ENCODE measurements around the gene FGFBP2.

The FGFBP2 gene

DNA sequence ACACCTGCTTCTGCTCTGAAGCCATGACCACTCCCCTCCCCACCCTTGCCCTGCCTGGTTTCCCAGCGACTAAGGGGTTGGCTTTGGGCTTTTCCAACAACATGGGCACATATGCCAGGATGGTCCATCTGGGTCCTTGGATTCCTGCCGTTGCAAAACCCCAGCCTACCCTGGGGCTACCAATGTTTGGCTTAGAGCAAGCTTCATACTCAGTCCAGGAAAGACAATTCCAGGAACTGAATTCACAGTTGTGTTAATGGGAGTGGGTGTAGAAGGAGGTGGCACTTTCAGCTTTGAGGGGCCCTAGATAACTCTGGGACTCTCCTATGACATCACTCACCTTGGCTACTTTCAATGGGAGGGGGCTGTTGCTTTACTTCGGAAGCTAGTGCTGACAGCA lies 33.4 kb downstream of the FGFBP2 start:
- Histone ChIP-seq H3K79me2 (ENCODE audit: insufficient read depth, low read depth) (no peaks in the 10 kb centered on the region), H3K27ac (no peak overlapping the region), H3K4me1 (ENCODE audit: low read depth, poor library complexity, severe bottlenecking) (no peaks in the 10 kb centered on the region), H4K20me1 (ENCODE audit: insufficient read depth) (no peaks in the 10 kb centered on the region), H3K9ac (no peak overlapping the region), H3K4me2 (no peak overlapping the region), H3K4me3 (IDR thresholded peaks at IDR 0.05; ENCODE audit: insufficient read depth, low read depth, low read length) (no peak overlapping the region), H3K27me3 (ENCODE audit: insufficient read depth, low read depth) (no peaks in the 10 kb centered on the region), H2AFZ (ENCODE audit: low read depth) (no peak overlapping the region), H3K36me3 (ENCODE audit: insufficient read depth) (no peaks in the 10 kb centered on the region)
- TF ChIP-seq, protein P1, sequence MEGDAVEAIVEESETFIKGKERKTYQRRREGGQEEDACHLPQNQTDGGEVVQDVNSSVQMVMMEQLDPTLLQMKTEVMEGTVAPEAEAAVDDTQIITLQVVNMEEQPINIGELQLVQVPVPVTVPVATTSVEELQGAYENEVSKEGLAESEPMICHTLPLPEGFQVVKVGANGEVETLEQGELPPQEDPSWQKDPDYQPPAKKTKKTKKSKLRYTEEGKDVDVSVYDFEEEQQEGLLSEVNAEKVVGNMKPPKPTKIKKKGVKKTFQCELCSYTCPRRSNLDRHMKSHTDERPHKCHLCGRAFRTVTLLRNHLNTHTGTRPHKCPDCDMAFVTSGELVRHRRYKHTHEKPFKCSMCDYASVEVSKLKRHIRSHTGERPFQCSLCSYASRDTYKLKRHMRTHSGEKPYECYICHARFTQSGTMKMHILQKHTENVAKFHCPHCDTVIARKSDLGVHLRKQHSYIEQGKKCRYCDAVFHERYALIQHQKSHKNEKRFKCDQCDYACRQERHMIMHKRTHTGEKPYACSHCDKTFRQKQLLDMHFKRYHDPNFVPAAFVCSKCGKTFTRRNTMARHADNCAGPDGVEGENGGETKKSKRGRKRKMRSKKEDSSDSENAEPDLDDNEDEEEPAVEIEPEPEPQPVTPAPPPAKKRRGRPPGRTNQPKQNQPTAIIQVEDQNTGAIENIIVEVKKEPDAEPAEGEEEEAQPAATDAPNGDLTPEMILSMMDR (conservative IDR thresholded peaks at IDR 0.05; ENCODE audit: low read depth, low read length) = no peak

DNA sequence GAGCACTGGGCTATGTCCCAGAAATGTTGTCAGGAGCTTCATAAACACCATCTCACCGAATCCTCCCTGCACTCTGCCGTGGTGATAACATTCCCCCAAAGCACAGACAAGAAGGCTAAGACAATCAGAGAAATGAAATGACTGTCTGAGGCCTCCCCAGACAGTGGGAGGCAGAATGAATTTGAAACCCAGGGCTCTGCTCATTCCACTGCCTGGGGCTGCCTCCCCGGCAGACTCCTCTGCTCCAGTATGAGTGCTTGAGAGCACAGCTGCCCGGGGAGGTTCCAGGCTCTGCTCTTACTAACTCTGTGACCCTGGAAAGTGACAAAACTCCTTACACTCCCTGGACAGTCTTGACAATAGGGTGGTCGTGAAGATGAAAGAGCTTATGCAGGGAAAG lies 34.1 kb downstream of the FGFBP2 start:
- H3K79me2 ChIP-seq (ENCODE audit: insufficient read depth, low read depth) = no peaks in the 10 kb centered on the region
- H3K4me1 ChIP-seq (ENCODE audit: low read depth, poor library complexity, severe bottlenecking) = no peaks in the 10 kb centered on the region
- TF ChIP-seq, protein P1 (conservative IDR thresholded peaks at IDR 0.05; ENCODE audit: low read depth, low read length) = no peak

DNA sequence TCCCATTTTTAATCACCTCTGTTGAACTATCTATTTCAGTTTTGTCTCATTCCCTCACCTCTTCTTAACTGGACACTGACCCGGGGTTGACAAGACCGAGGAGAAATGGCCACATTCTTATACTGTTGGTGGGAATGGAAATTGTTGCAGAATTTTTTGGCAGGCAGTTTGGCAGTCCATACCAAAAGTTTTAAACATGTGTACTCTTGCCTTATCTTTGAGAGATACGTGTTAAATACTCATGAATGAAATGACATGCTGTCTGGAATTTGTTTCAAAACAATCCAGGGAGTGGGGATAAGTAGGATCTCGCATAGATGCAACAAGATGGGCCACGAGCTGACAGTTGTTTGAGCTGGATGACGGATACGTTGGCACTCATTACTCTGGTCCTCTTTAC lies 36.5 kb downstream of the FGFBP2 start:
- H3K4me3 ChIP-seq (IDR thresholded peaks at IDR 0.05; ENCODE audit: insufficient read depth, low read depth, low read length) = no peak overlapping the region
- no peaks in the 10 kb centered on the region for H4K20me1 ChIP-seq (ENCODE audit: insufficient read depth)
- TF ChIP-seq, protein P1 (conservative IDR thresholded peaks at IDR 0.05; ENCODE audit: low read depth, low read length) = no peak
- H2AFZ ChIP-seq (ENCODE audit: low read depth) = no peak overlapping the region
- H3K27me3 ChIP-seq (ENCODE audit: insufficient read depth, low read depth) = no peaks in the 10 kb centered on the region
- no peaks in the 10 kb centered on the region for H3K4me1 ChIP-seq (ENCODE audit: low read depth, poor library complexity, severe bottlenecking)
- H3K27ac ChIP-seq = no peak overlapping the region
- no peaks in the 10 kb centered on the region for H3K79me2 ChIP-seq (ENCODE audit: insufficient read depth, low read depth)
- H3K9ac ChIP-seq = no peak overlapping the region
- H3K4me2 ChIP-seq = no peak overlapping the region
- H3K36me3 ChIP-seq (ENCODE audit: insufficient read depth) = no peaks in the 10 kb centered on the region

More for the DNA sequence above, 34.1 kb downstream of the FGFBP2 start:
- H2AFZ ChIP-seq (ENCODE audit: low read depth) = no peak overlapping the region
- no peaks in the 10 kb centered on the region for H3K27me3 ChIP-seq (ENCODE audit: insufficient read depth, low read depth)
- H3K4me2 ChIP-seq = no peak overlapping the region
- H3K27ac ChIP-seq = no peak overlapping the region
- H4K20me1 ChIP-seq (ENCODE audit: insufficient read depth) = no peaks in the 10 kb centered on the region
- no peaks in the 10 kb centered on the region for H3K36me3 ChIP-seq (ENCODE audit: insufficient read depth)
- H3K9ac ChIP-seq = no peak overlapping the region
- H3K4me3 ChIP-seq (IDR thresholded peaks at IDR 0.05; ENCODE audit: insufficient read depth, low read depth, low read length) = no peak overlapping the region

DNA sequence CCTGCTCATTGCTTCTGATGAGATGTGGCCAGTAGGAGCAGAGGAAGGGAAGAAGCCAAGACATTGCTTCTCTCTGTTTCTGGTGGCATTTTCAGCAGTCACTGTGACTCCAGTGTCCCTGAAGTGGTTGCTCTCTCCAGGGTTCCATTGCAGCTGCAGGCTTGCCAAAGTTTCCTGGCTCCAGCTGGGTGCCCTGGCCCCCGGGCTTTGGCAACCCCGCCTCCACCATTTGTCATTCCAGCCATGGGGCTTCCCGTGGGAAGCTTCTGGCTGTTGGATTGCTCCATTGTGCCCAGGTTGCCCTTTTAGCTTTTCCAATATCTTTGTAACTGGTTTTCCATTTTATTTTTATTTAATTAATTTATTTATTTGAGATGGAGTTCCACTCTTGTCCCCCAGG lies 37.1 kb downstream of the FGFBP2 start:
- Histone ChIP-seq H3K4me1 (ENCODE audit: low read depth, poor library complexity, severe bottlenecking) (no peaks in the 10 kb centered on the region), H3K4me2 (no peak overlapping the region), H3K9ac (no peak overlapping the region), H3K36me3 (ENCODE audit: insufficient read depth) (no peaks in the 10 kb centered on the region), H4K20me1 (ENCODE audit: insufficient read depth) (no peaks in the 10 kb centered on the region), H2AFZ (ENCODE audit: low read depth) (no peak overlapping the region), H3K27ac (no peak overlapping the region), H3K79me2 (ENCODE audit: insufficient read depth, low read depth) (no peaks in the 10 kb centered on the region), H3K4me3 (IDR thresholded peaks at IDR 0.05; ENCODE audit: insufficient read depth, low read depth, low read length) (no peak overlapping the region), H3K27me3 (ENCODE audit: insufficient read depth, low read depth) (no peaks in the 10 kb centered on the region)
- TF ChIP-seq, protein P1 (conservative IDR thresholded peaks at IDR 0.05; ENCODE audit: low read depth, low read length) = no peak

DNA sequence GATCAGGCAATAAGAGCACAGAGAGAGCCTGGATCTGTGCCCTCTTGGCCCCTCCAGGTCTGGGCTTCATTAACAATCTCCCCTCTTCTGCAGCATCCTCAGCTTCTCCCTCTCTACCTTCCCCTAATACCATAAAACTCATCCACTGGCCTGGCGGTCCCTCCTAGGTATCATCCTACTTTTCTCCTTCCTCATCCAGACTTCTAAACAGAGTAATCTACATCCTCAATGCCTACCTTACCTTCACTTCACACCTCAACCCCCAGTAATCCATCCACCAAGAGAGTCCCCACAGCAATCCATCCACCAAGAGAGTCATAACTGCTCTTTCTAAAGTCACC lies 41.4 kb downstream of the FGFBP2 start:
- Histone ChIP-seq H4K20me1 (ENCODE audit: insufficient read depth) (no peaks in the 10 kb centered on the region), H3K27me3 (ENCODE audit: insufficient read depth, low read depth) (no peaks in the 10 kb centered on the region), H3K4me1 (ENCODE audit: low read depth, poor library complexity, severe bottlenecking) (no peaks in the 10 kb centered on the region), H3K4me3 (IDR thresholded peaks at IDR 0.05; ENCODE audit: insufficient read depth, low read depth, low read length) (no peak overlapping the region), H3K9ac (no peak overlapping the region), H3K27ac (no peak overlapping the region), H3K36me3 (ENCODE audit: insufficient read depth) (no peaks in the 10 kb centered on the region), H3K79me2 (ENCODE audit: insufficient read depth, low read depth) (no peaks in the 10 kb centered on the region), H2AFZ (ENCODE audit: low read depth) (no peak overlapping the region), H3K4me2 (no peak overlapping the region)
- TF ChIP-seq, protein P1 (conservative IDR thresholded peaks at IDR 0.05; ENCODE audit: low read depth, low read length) = no peak
